ENCODE data around the gene MYO5A. TPM values are rescaled to one million over a fixed set of nuclear protein-coding genes. Genes with fewer than 3 reads are reported as not detected.
"Not testable (repeated sequence)": the region's sequence is repeated elsewhere in the genome, so short reads cannot be mapped to it uniquely, and the experiment has no call there.

The MYO5A gene
- total RNA-seq, 2 donors from 2014 or later, result 12.3 to 21.5 TPM

GRCh38 chr15:52290329-52290728 is 238.4 kb downstream of the MYO5A start:
- Histone ChIP-seq H3K4me3 (no peak overlapping the region), H3K4me1 (peaks cover 0 to 11% of the 10 kb centered on the region in 2 donors), H3K27me3 (no peaks in the 10 kb centered on the region), H3K36me3 (no peaks in the 10 kb centered on the region), H3K27ac (no peak overlapping the region), H3K9me3 (no peaks in the 10 kb centered on the region)
- no peak for DNase-seq (ENCODE audit: low spot score)
- TF ChIP-seq CTCF (IDR thresholded peaks at IDR 0.05), result no peak

GRCh38 chr15:52289629-52290081 is 239.0 kb downstream of the MYO5A start:
- no peak overlapping the region for H3K4me3 ChIP-seq
- DNase-seq (ENCODE audit: low spot score), result no peak
- H3K9me3 ChIP-seq, result no peaks in the 10 kb centered on the region
- peaks cover 0 to 5% of the 10 kb centered on the region in 2 donors for H3K4me1 ChIP-seq
- TF ChIP-seq CTCF (IDR thresholded peaks at IDR 0.05), result no peak
- no peaks in the 10 kb centered on the region for H3K36me3 ChIP-seq
- no peak overlapping the region for H3K27ac ChIP-seq
- no peaks in the 10 kb centered on the region for H3K27me3 ChIP-seq

- peaks cover 0 to 4% of the 10 kb centered on the region in 2 donors for H3K4me1 ChIP-seq
- H3K27me3 ChIP-seq, result no peaks in the 10 kb centered on the region
- no peak for DNase-seq (ENCODE audit: low spot score)
- no peak overlapping the region for H3K27ac ChIP-seq
- no peaks in the 10 kb centered on the region for H3K36me3 ChIP-seq
- H3K4me3 ChIP-seq, result no peak overlapping the region
- TF ChIP-seq CTCF (IDR thresholded peaks at IDR 0.05), result no peak
- no peaks in the 10 kb centered on the region for H3K9me3 ChIP-seq
Observed at GRCh38 chr15:52288986-52289385, 239.7 kb downstream of the MYO5A start.

GRCh38 chr15:52288051-52288942 is 240.4 kb downstream of the MYO5A start:
- no peak for TF ChIP-seq CTCF (IDR thresholded peaks at IDR 0.05)
- H3K27ac ChIP-seq, result no peak overlapping the region
- H3K36me3 ChIP-seq, result no peaks in the 10 kb centered on the region
- H3K4me3 ChIP-seq, result no peak overlapping the region
- no peaks in the 10 kb centered on the region for H3K27me3 ChIP-seq
- H3K9me3 ChIP-seq, result no peaks in the 10 kb centered on the region
- H3K4me1 ChIP-seq, result peaks cover 0 to 4% of the 10 kb centered on the region in 2 donors
- DNase-seq (ENCODE audit: low spot score), result no peak

- Histone ChIP-seq H3K4me3 (no peak overlapping the region), H3K4me1 (peaks cover 0 to 4% of the 10 kb centered on the region in 2 donors), H3K27me3 (no peaks in the 10 kb centered on the region), H3K9me3 (no peaks in the 10 kb centered on the region), H3K36me3 (no peaks in the 10 kb centered on the region), H3K27ac (no peak overlapping the region)
- no peak for TF ChIP-seq CTCF (IDR thresholded peaks at IDR 0.05)
- no peak for DNase-seq (ENCODE audit: low spot score)
Observed at GRCh38 chr15:52287114-52287513, 241.6 kb downstream of the MYO5A start.

GRCh38 chr15:52285941-52286340 is 242.7 kb downstream of the MYO5A start:
- H3K4me3 ChIP-seq; H3K27ac ChIP-seq; DNase-seq (ENCODE audit: low spot score); H3K9me3 ChIP-seq; H3K4me1 ChIP-seq; H3K27me3 ChIP-seq; H3K36me3 ChIP-seq: not testable (repeated sequence)

All from right atrium auricular region (tissue), 2 donors.